ENCODE measurements around the gene TAC4. TPM values are rescaled to one million over a fixed set of nuclear protein-coding genes. Genes with fewer than 3 reads are reported as not detected.

Gene TAC4
- total RNA-seq, 2 donors from 2014 or later = not detected

- DNase-seq (ENCODE audit: low spot score) (no peak), ATAC-seq (no peak)
- Mint-ChIP-seq H3K27me3 (no peaks in the 10 kb centered on the region), H3K9me3 (no peaks in the 10 kb centered on the region), H3K4me3 (no peak overlapping the region), H3K36me3 (peaks cover 38% of the 10 kb centered on the region), H3K4me1 (ENCODE audit: low read depth in 2 of 2) (peaks cover 4 to 21% of the 10 kb centered on the region in 2 donors), H3K27ac (no peak overlapping the region)
Observed at GRCh38 chr17:49825645-49826044, 22.2 kb downstream of the TAC4 start.

GRCh38 chr17:49823614-49824013 is 24.3 kb downstream of the TAC4 start:
- no peaks in the 10 kb centered on the region for H3K27me3 Mint-ChIP-seq
- H3K36me3 Mint-ChIP-seq = peaks cover 39% of the 10 kb centered on the region
- H3K27ac Mint-ChIP-seq = no peak overlapping the region
- H3K4me3 Mint-ChIP-seq = no peak overlapping the region
- no peak for DNase-seq (ENCODE audit: low spot score)
- no peaks in the 10 kb centered on the region for H3K9me3 Mint-ChIP-seq
- peaks cover 12 to 27% of the 10 kb centered on the region in 2 donors for H3K4me1 Mint-ChIP-seq (ENCODE audit: low read depth in 2 of 2)
- ATAC-seq = no peak

- H3K27me3 Mint-ChIP-seq = no peaks in the 10 kb centered on the region
- ATAC-seq = no peak
- peaks cover 18 to 27% of the 10 kb centered on the region in 2 donors for H3K4me1 Mint-ChIP-seq (ENCODE audit: low read depth in 2 of 2)
- H3K9me3 Mint-ChIP-seq = no peaks in the 10 kb centered on the region
- H3K36me3 Mint-ChIP-seq = peaks cover 34% of the 10 kb centered on the region
- DNase-seq (ENCODE audit: low spot score) = no peak
- H3K27ac Mint-ChIP-seq = no peak overlapping the region
- H3K4me3 Mint-ChIP-seq = no peak overlapping the region
Observed at GRCh38 chr17:49822829-49823228, 25.0 kb downstream of the TAC4 start.

- DNase-seq (ENCODE audit: low spot score) = no peak
- H3K4me3 Mint-ChIP-seq = no peak overlapping the region
- H3K4me1 Mint-ChIP-seq (ENCODE audit: low read depth in 2 of 2) = peaks cover 23 to 32% of the 10 kb centered on the region in 2 donors
- no peak overlapping the region for H3K27ac Mint-ChIP-seq
- no peaks in the 10 kb centered on the region for H3K27me3 Mint-ChIP-seq
- ATAC-seq = no peak
- no peaks in the 10 kb centered on the region for H3K9me3 Mint-ChIP-seq
- peaks cover 28% of the 10 kb centered on the region for H3K36me3 Mint-ChIP-seq
Observed at GRCh38 chr17:49821916-49822315, 26.0 kb downstream of the TAC4 start.

GRCh38 chr17:49821466-49821865 is 26.4 kb downstream of the TAC4 start:
- no peaks in the 10 kb centered on the region for H3K9me3 Mint-ChIP-seq
- DNase-seq (ENCODE audit: low spot score) (no peak), ATAC-seq (no peak)
- H3K36me3 Mint-ChIP-seq = peaks cover 28% of the 10 kb centered on the region
- H3K4me1 Mint-ChIP-seq (ENCODE audit: low read depth in 2 of 2) = peaks cover 23 to 32% of the 10 kb centered on the region in 2 donors
- no peaks in the 10 kb centered on the region for H3K27me3 Mint-ChIP-seq
- H3K27ac Mint-ChIP-seq = peak overlapping the region; percentile 57 to 75
- H3K4me3 Mint-ChIP-seq = no peak overlapping the region

- peaks cover 23% of the 10 kb centered on the region for H3K36me3 Mint-ChIP-seq
- H3K27ac Mint-ChIP-seq = peak overlapping the region; percentile 57 to 75
- no peak overlapping the region for H3K4me3 Mint-ChIP-seq
- DNase-seq (ENCODE audit: low spot score) (no peak), ATAC-seq (no peak)
- H3K9me3 Mint-ChIP-seq = no peaks in the 10 kb centered on the region
- H3K4me1 Mint-ChIP-seq (ENCODE audit: low read depth in 2 of 2) = peaks cover 23 to 35% of the 10 kb centered on the region in 2 donors
- H3K27me3 Mint-ChIP-seq = no peaks in the 10 kb centered on the region
Observed at GRCh38 chr17:49820773-49821172, 27.1 kb downstream of the TAC4 start.

GRCh38 chr17:49819651-49820050 is 28.2 kb downstream of the TAC4 start:
- ATAC-seq (no peak), DNase-seq (ENCODE audit: low spot score) (no peak)
- Mint-ChIP-seq H3K36me3 (peaks cover 20% of the 10 kb centered on the region), H3K4me1 (ENCODE audit: low read depth in 2 of 2) (peaks cover 24 to 35% of the 10 kb centered on the region in 2 donors), H3K27ac (peak overlapping the region; percentile 80 to 81), H3K4me3 (no peak overlapping the region), H3K9me3 (no peaks in the 10 kb centered on the region), H3K27me3 (no peaks in the 10 kb centered on the region)

GRCh38 chr17:49819138-49819537 is 28.7 kb downstream of the TAC4 start:
- DNase-seq (ENCODE audit: low spot score) (no peak), ATAC-seq (no peak)
- no peaks in the 10 kb centered on the region for H3K27me3 Mint-ChIP-seq

GRCh38 chr17:49817993-49818392 is 29.9 kb downstream of the TAC4 start:
- Mint-ChIP-seq H3K36me3 (peaks cover 24% of the 10 kb centered on the region), H3K27me3 (no peaks in the 10 kb centered on the region), H3K9me3 (no peaks in the 10 kb centered on the region), H3K4me1 (ENCODE audit: low read depth in 2 of 2) (peaks cover 30 to 35% of the 10 kb centered on the region in 2 donors), H3K27ac (peak overlapping the region; percentile 80 to 81), H3K4me3 (peak overlapping the region; percentile 65)
- peak; percentile 88 to 98 for ATAC-seq
- DNase-seq (ENCODE audit: low spot score) = no peak

More at GRCh38 chr17:49819138-49819537, 28.7 kb downstream of the TAC4 start:
- Mint-ChIP-seq H3K4me3 (peak overlapping the region; percentile 28), H3K9me3 (no peaks in the 10 kb centered on the region), H3K27ac (peak overlapping the region; percentile 80 to 81), H3K36me3 (peaks cover 25% of the 10 kb centered on the region), H3K4me1 (ENCODE audit: low read depth in 2 of 2) (peaks cover 30 to 35% of the 10 kb centered on the region in 2 donors)

GRCh38 chr17:49815761-49816281 is 32.0 kb downstream of the TAC4 start:
- ATAC-seq (no peak), DNase-seq (ENCODE audit: low spot score) (no peak)
- Mint-ChIP-seq H3K27ac (peak overlapping the region; percentile 47 to 80), H3K36me3 (peaks cover 19% of the 10 kb centered on the region), H3K9me3 (no peaks in the 10 kb centered on the region), H3K4me3 (no peak overlapping the region), H3K4me1 (ENCODE audit: low read depth in 2 of 2) (peaks cover 26 to 31% of the 10 kb centered on the region in 2 donors), H3K27me3 (no peaks in the 10 kb centered on the region)

- DNase-seq (ENCODE audit: low spot score) (no peak), ATAC-seq (no peak)
- H3K36me3 Mint-ChIP-seq = peaks cover 19% of the 10 kb centered on the region
- no peaks in the 10 kb centered on the region for H3K27me3 Mint-ChIP-seq
- H3K9me3 Mint-ChIP-seq = no peaks in the 10 kb centered on the region
- H3K27ac Mint-ChIP-seq = peak overlapping the region; percentile 28 to 56
- H3K4me1 Mint-ChIP-seq (ENCODE audit: low read depth in 2 of 2) = peaks cover 26 to 28% of the 10 kb centered on the region in 2 donors
- H3K4me3 Mint-ChIP-seq = no peak overlapping the region
Observed at GRCh38 chr17:49814781-49815529, 32.9 kb downstream of the TAC4 start.

- no peak overlapping the region for H3K27ac Mint-ChIP-seq
- H3K4me3 Mint-ChIP-seq = no peak overlapping the region
Observed at GRCh38 chr17:49809056-49809455, 38.8 kb downstream of the TAC4 start.

GRCh38 chr17:49798738-49799137 is 49.1 kb downstream of the TAC4 start:
- H3K27me3 Mint-ChIP-seq = no peaks in the 10 kb centered on the region
- peak overlapping the region; percentile 8 for H3K4me3 Mint-ChIP-seq
- H3K36me3 Mint-ChIP-seq = peaks cover 24% of the 10 kb centered on the region
- H3K4me1 Mint-ChIP-seq (ENCODE audit: low read depth in 2 of 2) = peaks cover 37 to 45% of the 10 kb centered on the region in 2 donors
- DNase-seq (ENCODE audit: low spot score) (no peak), ATAC-seq (no peak)
- H3K9me3 Mint-ChIP-seq = no peaks in the 10 kb centered on the region
- peak overlapping the region; percentile 49 to 72 for H3K27ac Mint-ChIP-seq

More at GRCh38 chr17:49809056-49809455, 38.8 kb downstream of the TAC4 start:
- no peaks in the 10 kb centered on the region for H3K9me3 Mint-ChIP-seq
- H3K27me3 Mint-ChIP-seq = no peaks in the 10 kb centered on the region
- H3K36me3 Mint-ChIP-seq = peaks cover 45% of the 10 kb centered on the region
- no peak for ATAC-seq
- peaks cover 13 to 19% of the 10 kb centered on the region in 2 donors for H3K4me1 Mint-ChIP-seq (ENCODE audit: low read depth in 2 of 2)
- DNase-seq (ENCODE audit: low spot score) = no peak

GRCh38 chr17:49798182-49798581 is 49.7 kb downstream of the TAC4 start:
- Mint-ChIP-seq H3K9me3 (no peaks in the 10 kb centered on the region), H3K27ac (peak overlapping the region; percentile 49 to 72), H3K27me3 (no peaks in the 10 kb centered on the region), H3K4me3 (peak overlapping the region; percentile 8), H3K36me3 (peaks cover 24% of the 10 kb centered on the region), H3K4me1 (ENCODE audit: low read depth in 2 of 2) (peaks cover 38 to 47% of the 10 kb centered on the region in 2 donors)
- DNase-seq (ENCODE audit: low spot score) (no peak), ATAC-seq (no peak)

All from natural killer cell treated with Interleukin-12 subunit alpha and Interleukin-12 subunit beta and Interleukin-15 and Interleukin-18, amount 100 ng/mL, for 72 hours (primary cell).